ENCODE results near the gene PYGB.
A peak's percentile ranks its signal among the peaks of the same experiment; 100 is the strongest.

Gene PYGB

GRCh38 chr20:25292176-25292891 is 44.4 kb downstream of the PYGB start:
- Histone ChIP-seq H3K27ac (no peak overlapping the region), H3K9ac (no peak overlapping the region), H3K4me3 (no peak overlapping the region), H3K9me3 (replicated peaks in 1 of 11) (no peaks in the 10 kb centered on the region), H3K4me2 (no peak overlapping the region), H3K36me3 (peaks cover 64 to 88% (median 76%) of the 10 kb centered on the region in 11 experiments), H4K20me1 (peaks cover 0 to 70% (median 16%) of the 10 kb centered on the region in 11 experiments; a peak in 13 of 22 replicates), H3K27me3 (no peaks in the 10 kb centered on the region), H3K4me1 (peaks cover 0 to 37% (median 9%) of the 10 kb centered on the region in 10 experiments; a peak in 12 of 20 replicates)
- TF ChIP-seq Cebpa-rat (IDR thresholded peaks at IDR 0.05) = no peak

GRCh38 chr20:25293507-25293906 is 45.6 kb downstream of the PYGB start:
- Histone ChIP-seq H3K4me2 (no peak overlapping the region), H3K27me3 (no peaks in the 10 kb centered on the region), H3K27ac (no peak overlapping the region; a peak in 1 of 22 replicates), H3K4me1 (peaks cover 0 to 46% (median 10%) of the 10 kb centered on the region in 10 experiments; a peak in 12 of 20 replicates), H3K9ac (no peak overlapping the region; a peak in 1 of 22 replicates), H3K4me3 (no peak overlapping the region), H3K36me3 (peaks cover 53 to 88% (median 74%) of the 10 kb centered on the region in 11 experiments), H4K20me1 (peaks cover 0 to 63% (median 15%) of the 10 kb centered on the region in 11 experiments; a peak in 13 of 22 replicates), H3K9me3 (replicated peaks in 1 of 11) (no peaks in the 10 kb centered on the region)
- no peak for TF ChIP-seq Cebpa-rat (IDR thresholded peaks at IDR 0.05)

- Histone ChIP-seq H3K9me3 (replicated peaks in 1 of 11) (no peaks in the 10 kb centered on the region), H3K4me2 (peak overlapping the region in 2 of 11 experiments; percentile 79 to 86; a peak in 1 of 22 replicates), H4K20me1 (peaks cover 0 to 63% (median 11%) of the 10 kb centered on the region in 11 experiments; a peak in 13 of 22 replicates), H3K9ac (no peak overlapping the region), H3K4me3 (no peak overlapping the region), H3K27ac (no peak overlapping the region), H3K4me1 (peaks cover 0 to 42% (median 8%) of the 10 kb centered on the region in 10 experiments; a peak in 12 of 20 replicates), H3K27me3 (no peaks in the 10 kb centered on the region), H3K36me3 (peaks cover 48 to 88% (median 74%) of the 10 kb centered on the region in 11 experiments)
- TF ChIP-seq Cebpa-rat (IDR thresholded peaks at IDR 0.05) = no peak
These were observed 46.1 kb downstream of the PYGB start for GRCh38 chr20:25293910-25294458.

GRCh38 chr20:25294459-25295385 is 46.8 kb downstream of the PYGB start:
- Histone ChIP-seq H3K4me3 (no peak overlapping the region), H3K9ac (peak overlapping the region in 1 of 11 experiments; percentile 8; a peak in 1 of 22 replicates), H3K4me1 (peaks cover 0 to 42% (median 8%) of the 10 kb centered on the region in 10 experiments; a peak in 12 of 20 replicates), H3K36me3 (peaks cover 46 to 88% (median 70%) of the 10 kb centered on the region in 11 experiments), H3K27ac (peak overlapping the region in 3 of 11 experiments; percentile 11 to 31 (median 25); a peak in 1 of 22 replicates), H3K9me3 (replicated peaks in 1 of 11) (no peaks in the 10 kb centered on the region), H4K20me1 (peaks cover 0 to 60% (median 9%) of the 10 kb centered on the region in 11 experiments; a peak in 13 of 22 replicates), H3K4me2 (peak overlapping the region in 3 of 11 experiments; percentile 27 to 86 (median 79); a peak in 6 of 22 replicates), H3K27me3 (no peaks in the 10 kb centered on the region)
- TF ChIP-seq Cebpa-rat (IDR thresholded peaks at IDR 0.05) = no peak

GRCh38 chr20:25295386-25296093 is 47.7 kb downstream of the PYGB start:
- no peak for TF ChIP-seq Cebpa-rat (IDR thresholded peaks at IDR 0.05)
- Histone ChIP-seq H3K9me3 (replicated peaks in 1 of 11) (no peaks in the 10 kb centered on the region), H4K20me1 (peaks cover 0 to 68% (median 9%) of the 10 kb centered on the region in 11 experiments; a peak in 14 of 22 replicates), H3K4me3 (no peak overlapping the region), H3K9ac (peak overlapping the region in 2 of 11 experiments; percentile 8 to 39; a peak in 2 of 22 replicates), H3K4me2 (peak overlapping the region in 3 of 11 experiments; percentile 27 to 86 (median 79); a peak in 5 of 22 replicates), H3K27ac (peak overlapping the region in 3 of 11 experiments; percentile 11 to 31 (median 25); a peak in 2 of 22 replicates), H3K27me3 (no peaks in the 10 kb centered on the region), H3K4me1 (peaks cover 0 to 46% (median 7%) of the 10 kb centered on the region in 10 experiments; a peak in 10 of 20 replicates), H3K36me3 (peaks cover 41 to 88% (median 68%) of the 10 kb centered on the region in 11 experiments)

- Histone ChIP-seq H3K9me3 (replicated peaks in 1 of 11) (no peaks in the 10 kb centered on the region), H3K4me2 (peak overlapping the region in 4 of 11 experiments; percentile 15 to 86 (median 62); a peak in 7 of 22 replicates), H3K9ac (peak overlapping the region in 4 of 11 experiments; percentile 34 to 69 (median 60); a peak in 4 of 22 replicates), H3K4me1 (peaks cover 0 to 53% (median 7%) of the 10 kb centered on the region in 10 experiments; a peak in 10 of 20 replicates), H3K27ac (peak overlapping the region in 3 of 11 experiments; percentile 49 to 72 (median 55); a peak in 6 of 22 replicates), H3K36me3 (peaks cover 38 to 88% (median 65%) of the 10 kb centered on the region in 11 experiments), H4K20me1 (peaks cover 0 to 71% (median 9%) of the 10 kb centered on the region in 11 experiments; a peak in 14 of 22 replicates), H3K27me3 (no peaks in the 10 kb centered on the region), H3K4me3 (no peak overlapping the region)
- TF ChIP-seq Cebpa-rat (IDR thresholded peaks at IDR 0.05) = no peak
These were observed 48.5 kb downstream of the PYGB start for GRCh38 chr20:25296094-25297093.
